Ectodermal cell (in vitro differentiated cells): ENCODE data around the gene CDH4.

ENCODE experiments used
- H3K27ac ChIP-seq: 2 replicates; pipeline ENCODE4 v1.7.0; 2013; ENCODE audit warnings: mild to moderate bottlenecking, low read depth, low read length; ENCODE audit not compliant: insufficient read depth, poor library complexity, severe bottlenecking
- H3K27me3 ChIP-seq: 2 replicates; pipeline ENCODE4 v1.7.0; 2013; ENCODE audit warnings: mild to moderate bottlenecking, low read length; ENCODE audit not compliant: insufficient read depth, control insufficient read depth, poor library complexity, severe bottlenecking
- H3K36me3 ChIP-seq: one replicate; pipeline ENCODE4 v1.7.0; 2013; ENCODE audit warnings: low read length; ENCODE audit not compliant: control insufficient read depth, insufficient read depth
- H3K4me1 ChIP-seq: one replicate; pipeline ENCODE4 v1.7.0; 2013; ENCODE audit warnings: low read length; ENCODE audit not compliant: control insufficient read depth, insufficient read depth
- H3K4me3 ChIP-seq: 2 replicates; pipeline ENCODE4 v1.7.0; 2013; ENCODE audit warnings: low read depth, low read length, control low read depth; ENCODE audit not compliant: insufficient read depth
- H3K9me3 ChIP-seq: 2 replicates; pipeline ENCODE4 v1.7.0; 2013; ENCODE audit warnings: mild to moderate bottlenecking, low read length, moderate library complexity; ENCODE audit not compliant: control insufficient read depth
- WGBS, 2 experiments: methylation state at CpG; one replicate each; pipeline ENCODE4 v1.1.7; 2013; ENCODE audit warnings: missing lambda C conversion rate in 2 of 2; 5-methylcytosine and 5-hydroxymethylcytosine counted together

The CDH4 gene

DNA sequence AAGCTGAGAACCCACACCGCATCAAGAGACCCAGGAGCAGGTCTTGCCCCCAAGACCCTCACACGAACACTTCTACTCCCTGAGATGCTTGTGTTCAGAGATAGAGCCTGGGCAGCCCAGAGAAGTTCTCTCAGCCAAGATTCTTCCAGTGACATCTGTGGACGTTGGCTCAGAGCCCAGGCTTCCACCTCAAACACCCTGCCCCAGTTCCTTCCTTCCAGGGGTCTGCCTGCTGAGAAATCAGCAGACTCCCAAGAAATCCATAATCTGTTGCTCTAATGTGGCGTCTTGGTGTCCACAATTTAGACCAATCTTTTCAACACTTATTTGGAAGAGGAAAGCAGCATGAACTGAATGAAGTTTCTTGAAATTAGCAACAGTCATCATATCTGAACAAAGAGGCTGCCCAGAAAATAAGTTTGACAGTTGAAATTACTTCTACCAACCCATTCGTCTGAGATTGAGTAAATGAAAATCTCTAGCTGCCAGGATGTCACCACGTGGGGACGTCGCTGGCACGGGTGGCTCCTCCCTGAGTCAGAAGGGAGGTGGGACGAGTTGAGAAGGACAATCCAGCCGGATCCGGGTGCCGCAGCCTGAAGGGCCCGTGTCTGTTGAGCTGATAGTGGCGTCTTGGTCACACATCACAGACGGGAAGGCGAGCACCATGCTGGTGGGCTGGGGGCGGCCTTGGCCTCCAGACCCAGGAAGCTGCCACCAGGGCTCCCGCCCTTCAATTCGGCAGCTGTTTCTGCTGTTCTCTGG, 412.7 kb downstream of the CDH4 start:
- H3K9me3 ChIP-seq, result no peaks in the 10 kb centered on the region
- WGBS, 2 experiments, result 94 to 95% methylated on average over 20 of the region's 20 CpGs
- H3K36me3 ChIP-seq, result no peaks in the 10 kb centered on the region
- no peak overlapping the region for H3K27ac ChIP-seq
- no peaks in the 10 kb centered on the region for H3K27me3 ChIP-seq
- peaks cover 4% of the 10 kb centered on the region for H3K4me1 ChIP-seq
- H3K4me3 ChIP-seq, result no peak overlapping the region

DNA sequence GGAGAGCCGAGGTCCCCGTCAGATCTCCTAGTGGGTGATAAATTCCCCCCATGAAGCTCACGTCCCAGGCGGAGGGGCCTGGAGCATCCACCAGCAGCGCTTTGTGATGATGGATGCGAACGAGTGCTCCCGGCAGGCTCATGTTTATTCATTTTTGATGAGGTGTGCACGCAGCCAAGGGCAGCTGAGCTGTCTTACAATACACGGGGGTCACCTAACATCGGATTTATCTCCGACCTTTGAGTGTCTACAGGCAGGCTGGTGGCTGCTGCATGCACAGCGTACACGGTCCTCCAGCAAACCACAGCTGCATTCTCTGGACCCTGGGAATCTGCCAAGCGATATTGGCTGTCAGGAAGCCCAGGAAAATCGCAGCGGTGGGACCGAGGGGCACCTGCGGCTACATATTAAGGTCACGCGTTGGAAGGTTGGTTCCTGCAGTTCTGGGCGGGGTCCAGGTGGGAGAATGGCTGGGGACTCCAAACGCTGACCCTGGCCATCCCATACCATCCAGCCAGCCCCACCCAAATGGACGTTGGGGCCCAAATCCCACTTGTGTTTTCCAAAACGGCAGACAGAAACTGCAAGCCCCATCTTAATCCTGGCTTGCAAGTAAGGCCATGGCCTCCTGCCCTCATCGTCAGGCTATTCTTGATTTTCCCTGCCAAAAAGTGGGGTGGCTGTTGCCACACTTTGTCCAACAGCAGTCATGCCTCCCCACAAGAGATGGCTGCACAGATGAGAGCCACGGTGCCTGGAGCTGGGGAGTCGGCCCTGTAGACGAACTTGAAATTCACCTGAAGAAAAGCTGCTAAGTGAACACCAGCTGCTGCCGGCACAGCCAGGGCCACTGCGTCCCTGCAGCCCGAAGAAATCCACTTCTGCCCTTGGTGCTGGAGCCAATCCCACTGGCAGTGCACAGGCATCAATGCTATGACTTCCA, 413.7 kb downstream of the CDH4 start:
- Histone ChIP-seq H3K27me3 (no peaks in the 10 kb centered on the region), H3K4me3 (no peak overlapping the region), H3K27ac (no peak overlapping the region), H3K36me3 (no peaks in the 10 kb centered on the region), H3K9me3 (no peaks in the 10 kb centered on the region), H3K4me1 (no peaks in the 10 kb centered on the region)
- 91 to 92% methylated on average over 32 of the region's 32 CpGs for WGBS, 2 experiments

DNA sequence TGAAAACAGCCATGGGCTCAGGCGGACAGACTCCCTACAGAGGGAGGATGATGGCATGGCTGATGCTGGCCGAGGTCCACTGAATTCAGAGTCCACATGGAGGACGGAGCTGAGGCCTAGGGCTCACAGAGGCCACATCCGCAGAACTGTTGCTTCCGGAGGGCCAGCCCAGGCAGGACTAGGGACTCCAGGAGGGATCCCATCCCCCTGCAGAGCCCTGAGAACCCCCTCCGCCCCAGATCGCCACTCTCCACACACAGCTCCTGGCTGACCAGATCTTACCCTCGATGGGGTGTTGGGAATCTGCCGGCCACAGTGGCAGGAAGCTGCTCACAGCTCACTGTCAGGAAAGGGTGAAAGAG, 414.4 kb downstream of the CDH4 start:
- no peaks in the 10 kb centered on the region for H3K27me3 ChIP-seq
- no peaks in the 10 kb centered on the region for H3K36me3 ChIP-seq
- no peaks in the 10 kb centered on the region for H3K4me1 ChIP-seq
- no peaks in the 10 kb centered on the region for H3K9me3 ChIP-seq
- 93% methylated on average over 9 of the region's 9 CpGs for WGBS, 2 experiments
- no peak overlapping the region for H3K27ac ChIP-seq
- no peak overlapping the region for H3K4me3 ChIP-seq

DNA sequence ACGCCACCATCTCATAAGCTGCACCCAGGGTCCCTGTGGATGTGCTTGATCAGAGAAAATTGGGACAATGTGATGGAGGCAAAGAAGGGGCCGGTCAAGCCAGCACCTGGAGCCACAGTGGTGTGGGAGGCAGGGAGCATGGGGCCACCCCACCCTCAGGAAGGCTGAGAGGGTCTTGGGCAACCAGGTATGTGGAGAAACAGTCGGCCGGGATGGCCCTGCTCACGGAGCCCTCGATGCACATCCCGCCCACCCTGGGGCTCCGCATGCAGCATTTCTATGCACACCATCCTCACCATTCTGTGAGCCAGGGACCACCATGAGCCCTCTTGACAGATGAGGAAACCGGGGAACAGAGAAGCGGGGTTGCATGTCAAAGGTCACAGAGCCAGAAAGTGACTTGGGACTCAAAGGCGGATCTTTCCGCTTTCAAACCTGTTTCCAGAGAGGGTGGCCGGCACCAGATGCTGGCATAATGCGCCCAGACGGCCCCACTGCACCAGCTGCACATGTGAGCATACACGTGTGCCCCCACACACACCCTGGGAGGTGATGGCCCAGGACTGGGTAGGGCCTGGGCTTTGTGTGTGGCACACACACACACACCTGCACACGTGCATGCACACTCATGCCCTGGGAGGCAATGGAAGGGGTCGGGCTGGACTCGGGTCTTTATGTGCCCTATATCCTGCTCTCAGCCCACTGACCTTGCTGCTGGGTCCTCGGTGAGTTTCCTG, 415.2 kb downstream of the CDH4 start:
- no peak overlapping the region for H3K27ac ChIP-seq
- no peak overlapping the region for H3K4me3 ChIP-seq
- no peaks in the 10 kb centered on the region for H3K27me3 ChIP-seq
- H3K4me1 ChIP-seq, result no peaks in the 10 kb centered on the region
- H3K36me3 ChIP-seq, result no peaks in the 10 kb centered on the region
- no peaks in the 10 kb centered on the region for H3K9me3 ChIP-seq
- WGBS, 2 experiments, result 95% methylated on average over 20 of the region's 20 CpGs

DNA sequence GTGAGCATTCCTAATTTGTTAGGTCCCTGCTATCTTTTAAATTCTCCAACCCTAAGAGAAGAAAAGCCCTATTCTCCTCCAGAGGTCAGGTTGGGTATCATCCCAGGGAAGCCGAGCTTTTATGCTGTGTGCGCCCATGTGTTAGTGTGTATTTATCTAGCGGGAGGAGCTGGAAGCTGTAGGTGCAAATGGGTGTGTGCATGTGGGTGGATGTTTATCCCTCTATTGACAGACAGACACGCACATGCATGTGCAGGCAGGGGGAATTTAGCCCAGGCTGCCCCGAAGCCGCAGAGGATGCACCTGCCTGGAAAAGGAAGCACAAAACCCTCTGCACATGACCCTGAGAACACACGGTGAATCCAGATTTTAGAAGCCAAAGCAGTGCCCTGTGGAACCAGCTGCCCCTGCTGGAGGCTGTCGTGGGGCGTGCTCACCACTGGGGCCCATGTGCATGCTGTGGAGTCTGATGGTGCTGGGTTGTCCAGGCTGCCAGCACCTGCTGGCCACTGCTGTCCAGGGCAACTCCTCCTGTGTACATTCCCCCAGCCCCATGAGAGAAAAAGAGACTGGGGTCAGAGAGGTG, 416.1 kb downstream of the CDH4 start:
- WGBS, 2 experiments, result 82 to 85% methylated on average over 9 of the region's 9 CpGs
- Histone ChIP-seq H3K27ac (no peak overlapping the region), H3K4me1 (no peaks in the 10 kb centered on the region), H3K27me3 (no peaks in the 10 kb centered on the region), H3K36me3 (no peaks in the 10 kb centered on the region), H3K9me3 (no peaks in the 10 kb centered on the region), H3K4me3 (no peak overlapping the region)

DNA sequence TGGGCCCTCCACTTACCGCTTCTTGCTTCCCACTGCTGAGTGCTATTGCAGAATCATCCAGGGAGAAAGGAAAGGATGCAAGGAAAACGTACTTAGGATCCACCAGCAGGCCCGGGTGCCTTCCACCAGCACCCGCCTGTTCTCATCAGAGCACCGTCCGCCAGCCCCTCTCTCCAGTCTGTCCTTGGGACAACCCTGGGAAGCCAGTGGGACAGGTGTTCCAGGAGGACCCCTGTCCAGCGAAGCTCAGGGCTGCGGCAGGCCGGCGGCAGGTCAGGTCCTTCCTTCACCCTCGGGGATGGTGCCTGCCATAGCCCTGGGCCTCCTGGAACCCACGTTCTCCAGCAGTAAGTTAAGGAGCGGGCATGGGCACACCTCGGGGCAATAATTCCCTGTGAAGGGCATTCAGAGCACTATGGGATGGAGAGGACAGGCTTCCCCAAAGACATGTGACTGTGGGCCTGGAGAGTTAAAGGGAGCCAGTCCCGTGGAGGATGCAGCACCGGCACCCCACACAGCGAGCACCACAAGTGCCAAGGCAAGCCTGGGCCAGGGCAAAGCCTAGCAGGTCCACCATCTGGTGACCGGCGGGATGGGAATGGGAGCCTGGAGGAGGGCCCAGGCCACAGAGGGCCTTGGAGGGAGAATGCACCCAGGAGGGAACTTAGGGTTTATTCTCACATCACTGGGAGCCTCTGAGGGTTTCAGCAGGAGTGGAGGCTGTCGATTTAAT, 416.9 kb downstream of the CDH4 start:
- WGBS, 2 experiments, result 94 to 95% methylated on average over 20 of the region's 20 CpGs
- H3K27me3 ChIP-seq, result no peaks in the 10 kb centered on the region
- H3K9me3 ChIP-seq, result no peaks in the 10 kb centered on the region
- H3K36me3 ChIP-seq, result no peaks in the 10 kb centered on the region
- no peak overlapping the region for H3K4me3 ChIP-seq
- no peak overlapping the region for H3K27ac ChIP-seq
- no peaks in the 10 kb centered on the region for H3K4me1 ChIP-seq

DNA sequence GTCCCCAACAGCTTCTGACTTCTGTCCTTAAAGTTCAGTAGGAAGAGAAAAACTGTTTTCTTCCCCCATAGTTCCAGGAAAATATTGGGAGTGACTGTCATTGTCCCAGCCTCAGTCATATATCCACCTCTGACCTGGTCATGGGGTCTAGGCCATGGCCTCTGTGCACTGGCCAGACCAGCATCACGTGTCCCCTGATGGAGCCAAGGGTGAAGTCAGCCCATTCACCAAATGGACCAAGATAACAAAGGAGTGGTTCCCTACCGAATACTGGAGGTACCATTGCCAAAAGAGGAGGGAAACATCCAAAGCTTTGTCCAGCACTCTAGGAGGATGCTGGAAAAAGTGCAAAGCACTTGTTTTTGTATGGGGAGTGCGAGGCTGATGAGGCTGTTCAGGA, 418.2 kb downstream of the CDH4 start:
- no peak overlapping the region for H3K4me3 ChIP-seq
- 90 to 94% methylated on average over 3 of the region's 3 CpGs for WGBS, 2 experiments
- H3K27ac ChIP-seq, result no peak overlapping the region
- H3K36me3 ChIP-seq, result no peaks in the 10 kb centered on the region
- no peaks in the 10 kb centered on the region for H3K9me3 ChIP-seq
- H3K4me1 ChIP-seq, result no peaks in the 10 kb centered on the region
- no peaks in the 10 kb centered on the region for H3K27me3 ChIP-seq

DNA sequence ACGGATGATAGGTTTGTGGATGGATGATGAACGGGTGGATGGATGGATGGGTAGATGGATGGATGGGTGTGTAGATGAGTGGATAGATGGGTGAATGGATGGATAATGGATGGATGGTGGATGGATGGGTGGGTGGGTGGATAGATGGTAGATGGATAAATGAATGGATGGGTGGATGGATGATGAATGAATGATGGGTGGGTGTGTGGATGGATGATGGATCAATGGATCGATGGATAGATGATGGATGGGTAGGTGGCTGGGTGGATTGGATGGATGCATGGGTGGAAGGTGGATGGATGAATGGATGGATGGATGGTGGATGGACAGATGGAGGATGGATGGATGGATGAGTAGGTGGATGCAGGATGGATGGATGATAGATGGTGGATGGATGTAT, 419.5 kb downstream of the CDH4 start:
- 93 to 96% methylated on average over 3 of the region's 3 CpGs for WGBS, 2 experiments
- no peak overlapping the region for H3K27ac ChIP-seq

DNA sequence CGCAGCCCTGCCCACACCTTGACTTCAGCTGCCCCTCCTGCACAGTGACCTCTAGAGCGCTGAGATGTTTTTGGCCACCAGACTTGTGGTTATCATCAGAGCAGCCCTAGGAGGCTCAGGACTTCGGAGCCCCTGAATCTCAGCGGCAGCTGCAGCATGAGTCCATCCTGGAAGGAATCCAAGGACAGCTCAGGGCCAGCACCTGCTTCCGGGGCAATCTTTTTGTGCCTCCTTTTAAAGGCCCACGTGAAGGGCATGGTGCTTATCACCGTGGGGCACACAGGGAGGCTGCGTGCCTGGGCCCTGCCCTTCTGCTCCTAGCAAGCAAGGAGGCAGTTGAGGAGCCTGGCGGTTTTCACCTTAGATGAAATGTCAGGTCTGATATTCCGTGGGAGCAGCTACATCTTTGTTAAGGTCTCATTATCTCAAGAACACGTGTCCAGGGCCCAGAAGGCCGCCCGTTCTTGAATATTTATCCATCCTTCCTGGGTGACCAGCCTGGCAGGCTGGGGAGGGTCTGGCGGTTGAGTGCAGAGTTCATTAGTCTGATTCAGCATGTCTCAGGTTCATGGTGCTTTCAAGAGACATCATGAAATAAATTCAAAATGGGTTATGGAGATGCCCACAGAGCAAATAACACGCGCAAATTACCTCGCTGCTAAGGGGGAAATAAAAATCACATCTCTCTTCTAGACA, 421.2 kb downstream of the CDH4 start:
- Histone ChIP-seq H3K4me1 (no peaks in the 10 kb centered on the region), H3K36me3 (no peaks in the 10 kb centered on the region), H3K4me3 (no peak overlapping the region), H3K27me3 (no peaks in the 10 kb centered on the region), H3K9me3 (no peaks in the 10 kb centered on the region), H3K27ac (no peak overlapping the region)
- whole genome bisulfite sequencing, 2 experiments, result 91 to 95% methylated on average over 17 of the region's 17 CpGs

More for the DNA sequence above, 419.5 kb downstream of the CDH4 start:
- Histone ChIP-seq H3K4me1 (no peaks in the 10 kb centered on the region), H3K4me3 (no peak overlapping the region), H3K36me3 (no peaks in the 10 kb centered on the region), H3K27me3 (no peaks in the 10 kb centered on the region), H3K9me3 (no peaks in the 10 kb centered on the region)
